Measurements from ENCODE around the gene PCK2.
A peak's percentile ranks its signal among the peaks of the same experiment; 100 is the strongest.

Gene PCK2

GRCh38 chr14:24075485-24076301 is 18.4 kb upstream of the PCK2 start:
- DNase-seq (ENCODE audit: low spot score) = no peak

- no peak for DNase-seq (ENCODE audit: low spot score)
These were observed 17.9 kb upstream of the PCK2 start for GRCh38 chr14:24076302-24076601.

GRCh38 chr14:24077086-24077485 is 17.0 kb upstream of the PCK2 start:
- no peak for DNase-seq (ENCODE audit: low spot score)

GRCh38 chr14:24078146-24078545 is 16.0 kb upstream of the PCK2 start:
- DNase-seq (ENCODE audit: low spot score) = no peak

- no peak for DNase-seq (ENCODE audit: low spot score)
These were observed 14.5 kb upstream of the PCK2 start for GRCh38 chr14:24079491-24080141.

GRCh38 chr14:24080142-24080530 is 14.0 kb upstream of the PCK2 start:
- DNase-seq (ENCODE audit: low spot score) = no peak

GRCh38 chr14:24080888-24081738 is 13.0 kb upstream of the PCK2 start:
- peak; percentile 40 for DNase-seq (ENCODE audit: low spot score)

- DNase-seq (ENCODE audit: low spot score) = no peak
These were observed 12.3 kb upstream of the PCK2 start for GRCh38 chr14:24081739-24082211.

GRCh38 chr14:24082411-24083080 is 11.6 kb upstream of the PCK2 start:
- DNase-seq (ENCODE audit: low spot score) = no peak

- DNase-seq (ENCODE audit: low spot score) = no peak
These were observed 10.6 kb upstream of the PCK2 start for GRCh38 chr14:24083462-24083861.

- no peak for DNase-seq (ENCODE audit: low spot score)
These were observed 9.7 kb upstream of the PCK2 start for GRCh38 chr14:24084440-24084839.

GRCh38 chr14:24085215-24085614 is 8.9 kb upstream of the PCK2 start:
- DNase-seq (ENCODE audit: low spot score) = no peak

- DNase-seq (ENCODE audit: low spot score) = no peak
These were observed 7.7 kb upstream of the PCK2 start for GRCh38 chr14:24086193-24086955.

GRCh38 chr14:24087004-24087403 is 7.1 kb upstream of the PCK2 start:
- DNase-seq (ENCODE audit: low spot score) = no peak

- no peak for DNase-seq (ENCODE audit: low spot score)
These were observed 6.0 kb upstream of the PCK2 start for GRCh38 chr14:24088095-24088494.

GRCh38 chr14:24089890-24090289 is 4.2 kb upstream of the PCK2 start:
- no peak for DNase-seq (ENCODE audit: low spot score)

GRCh38 chr14:24092110-24092504 is 2.0 kb upstream of the PCK2 start:
- DNase-seq (ENCODE audit: low spot score) = no peak

- no peak for DNase-seq (ENCODE audit: low spot score)
These were observed 1.5 kb upstream of the PCK2 start for GRCh38 chr14:24092505-24093206.

GRCh38 chr14:24093207-24093900 is 757 bp upstream of the PCK2 start:
- DNase-seq (ENCODE audit: low spot score) = no peak

- no peak for DNase-seq (ENCODE audit: low spot score)
These were observed 745 bp downstream of the PCK2 start for GRCh38 chr14:24094841-24095270.
